Cerebellar nuclear complex (tissue), 1 donor: ENCODE results near the gene DNAAF8.

Experiments used
- DNase-seq, 2 experiments: peaks; one replicate each; lab custom pipeline; 2025; lab: John Stamatoyannopoulos, UW

Gene DNAAF8

GRCh38 chr16:4695473-4696171 is 38.7 kb upstream of the DNAAF8 start:
- DNase-seq = no peak

DNA sequence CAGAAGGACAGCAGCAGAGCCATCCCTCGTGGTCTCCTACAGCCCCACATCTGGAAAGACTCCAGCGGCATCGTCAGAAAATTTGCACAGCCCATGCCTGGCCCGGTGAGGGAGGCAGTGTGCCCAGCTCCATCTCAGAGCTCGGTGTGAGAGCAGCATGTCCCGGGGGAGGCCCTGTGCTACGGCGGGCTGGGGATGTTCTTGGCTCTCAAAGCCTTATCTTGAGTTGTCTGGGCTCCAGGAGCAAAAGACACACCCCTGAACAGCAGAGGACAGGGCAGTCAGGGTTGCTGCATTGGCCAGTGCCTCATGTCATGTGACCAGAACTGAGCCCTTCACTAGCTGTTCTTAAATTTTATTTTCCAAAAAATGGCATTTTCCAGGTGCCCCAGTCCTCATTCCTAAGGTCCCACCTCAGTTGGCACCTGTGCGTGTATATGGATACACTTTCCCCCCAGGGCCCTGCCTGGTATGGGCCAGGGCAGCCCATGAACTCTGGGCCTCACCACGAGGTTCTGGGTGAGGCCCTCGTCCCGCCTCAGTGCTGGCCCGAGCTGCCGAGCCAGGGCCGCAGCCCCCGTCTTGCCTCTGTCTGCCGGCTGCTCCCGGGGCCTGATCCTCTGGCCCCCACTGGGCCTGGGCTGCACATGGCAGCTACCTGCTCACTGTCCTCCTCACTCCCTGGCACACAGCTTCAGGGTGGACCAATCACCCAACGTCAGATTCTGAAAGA is 38.0 kb upstream of the DNAAF8 start:
- DNase-seq = no peak

DNA sequence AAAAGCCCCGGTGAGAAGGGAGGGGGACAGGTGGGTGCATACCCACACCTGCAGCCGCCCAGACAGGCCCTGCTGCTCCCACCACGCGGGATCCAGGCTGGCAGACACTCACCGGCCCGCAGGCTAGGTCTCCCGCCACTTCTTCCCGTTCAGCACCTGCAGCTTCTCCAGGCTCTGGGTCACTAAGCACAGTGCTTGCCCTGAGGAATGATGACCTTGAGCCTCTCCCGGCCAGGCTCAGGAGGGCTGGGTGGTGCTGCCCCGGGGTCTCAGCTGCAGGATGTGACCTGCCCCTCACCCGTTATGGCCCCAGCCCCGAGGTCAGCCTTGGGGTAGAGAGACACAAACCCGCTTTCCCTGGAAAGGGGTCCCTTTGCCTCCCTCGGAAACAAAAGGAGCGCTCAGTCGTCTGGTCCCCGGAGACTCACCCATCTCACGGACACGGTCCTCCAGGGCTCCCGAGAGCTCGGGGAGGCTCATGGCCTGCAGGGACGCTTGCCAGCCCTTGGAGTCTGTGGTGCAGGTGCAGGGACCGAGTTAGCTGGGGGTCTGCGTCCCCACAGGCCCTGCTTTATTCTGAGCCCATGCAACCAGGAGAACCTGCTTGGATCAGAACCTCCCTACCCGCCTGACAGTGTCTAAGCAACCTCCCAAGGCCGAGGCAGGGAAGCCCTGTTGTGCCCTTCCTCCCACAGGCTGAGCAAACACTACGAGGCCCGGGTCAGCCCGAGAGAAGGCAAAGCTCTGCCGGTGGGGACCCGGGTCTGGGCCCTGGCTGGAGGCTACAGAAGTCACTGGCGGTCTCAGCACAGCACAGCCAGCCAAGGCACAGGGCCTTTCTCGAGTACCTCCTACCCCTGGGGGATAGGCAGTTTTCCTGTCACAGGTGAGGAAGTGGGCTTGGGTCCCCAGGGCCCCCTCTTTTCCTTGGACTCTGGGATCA is 37.2 kb upstream of the DNAAF8 start:
- DNase-seq = no peak

GRCh38 chr16:4697848-4698291 is 36.5 kb upstream of the DNAAF8 start:
- no peak for DNase-seq

GRCh38 chr16:4698321-4699045 is 35.9 kb upstream of the DNAAF8 start:
- DNase-seq = no peak

- no peak for DNase-seq
These were observed 35.2 kb upstream of the DNAAF8 start for GRCh38 chr16:4699046-4699556.

DNA sequence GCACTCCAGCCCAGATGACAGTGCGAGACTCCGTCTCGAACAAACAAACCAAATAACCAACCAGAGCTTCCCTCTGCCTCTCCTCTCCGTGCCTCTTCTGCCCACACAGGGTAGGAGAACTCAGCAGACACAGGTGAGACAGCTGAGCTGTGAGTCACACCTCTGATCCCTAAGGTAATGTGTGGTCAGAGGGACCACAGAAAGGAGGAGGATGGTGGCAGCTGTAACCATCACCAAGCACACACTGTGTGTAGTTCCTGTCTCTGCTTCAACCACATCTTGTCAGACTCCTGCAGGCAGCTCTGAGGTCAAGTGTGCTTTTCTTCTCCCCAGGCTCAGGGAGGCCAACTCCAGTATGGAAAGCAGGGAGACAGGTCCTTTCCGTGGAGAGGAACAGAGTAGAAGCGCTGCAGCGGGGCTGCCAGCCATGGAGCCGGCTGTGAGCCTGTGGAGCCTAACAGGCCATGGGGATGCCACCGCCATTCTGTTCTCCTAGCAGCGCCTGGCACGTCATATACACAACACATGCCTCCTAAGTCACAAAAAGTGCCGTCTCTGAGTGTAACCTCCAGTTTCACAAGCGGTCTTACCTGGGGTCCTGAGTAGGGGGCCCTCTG is 33.8 kb upstream of the DNAAF8 start:
- DNase-seq = no peak

GRCh38 chr16:4700997-4701743 is 33.2 kb upstream of the DNAAF8 start:
- no peak for DNase-seq

- no peak for DNase-seq
These were observed 32.4 kb upstream of the DNAAF8 start for GRCh38 chr16:4701791-4702465.

- DNase-seq = no peak
These were observed 31.9 kb upstream of the DNAAF8 start for GRCh38 chr16:4702466-4702808.

DNA sequence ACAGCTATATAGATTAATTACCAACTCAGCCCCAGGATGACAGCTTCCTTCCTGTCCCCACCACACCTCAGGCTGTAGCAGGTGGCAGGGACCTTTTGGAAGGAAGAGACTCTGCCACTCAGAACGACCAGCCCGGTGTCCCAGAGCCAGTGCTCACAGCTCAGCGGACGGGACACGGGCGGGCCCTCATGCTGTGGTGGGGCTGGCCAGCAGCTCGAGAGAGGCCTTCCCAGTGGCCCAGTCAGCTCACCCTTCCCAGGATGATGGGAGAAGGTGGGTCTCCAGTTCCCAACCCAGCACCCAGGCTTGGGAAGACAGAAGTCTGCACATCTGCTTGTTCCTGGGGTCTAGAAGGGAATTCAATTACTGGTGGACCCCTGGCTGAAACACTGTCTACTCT is 30.4 kb upstream of the DNAAF8 start:
- no peak for DNase-seq

DNA sequence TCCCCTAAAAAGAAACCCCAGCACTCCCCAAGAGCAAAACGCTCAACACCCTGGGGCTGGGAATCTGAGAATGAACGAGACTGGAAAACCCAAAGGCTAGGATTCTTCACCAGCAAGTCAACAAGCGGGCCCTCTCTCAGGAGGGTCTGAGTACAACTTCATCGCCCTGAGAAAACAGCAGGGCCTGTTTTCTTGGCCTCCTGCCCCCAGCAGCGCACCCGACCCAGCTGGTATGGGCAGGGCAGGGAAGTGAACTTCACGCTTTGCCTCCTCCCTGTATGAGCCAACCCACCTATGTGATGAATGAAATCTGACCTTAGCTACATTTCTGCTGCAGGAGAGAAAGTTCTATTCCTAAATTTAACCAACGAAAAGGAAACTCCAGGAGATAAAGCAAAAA is 29.8 kb upstream of the DNAAF8 start:
- DNase-seq = no peak

DNA sequence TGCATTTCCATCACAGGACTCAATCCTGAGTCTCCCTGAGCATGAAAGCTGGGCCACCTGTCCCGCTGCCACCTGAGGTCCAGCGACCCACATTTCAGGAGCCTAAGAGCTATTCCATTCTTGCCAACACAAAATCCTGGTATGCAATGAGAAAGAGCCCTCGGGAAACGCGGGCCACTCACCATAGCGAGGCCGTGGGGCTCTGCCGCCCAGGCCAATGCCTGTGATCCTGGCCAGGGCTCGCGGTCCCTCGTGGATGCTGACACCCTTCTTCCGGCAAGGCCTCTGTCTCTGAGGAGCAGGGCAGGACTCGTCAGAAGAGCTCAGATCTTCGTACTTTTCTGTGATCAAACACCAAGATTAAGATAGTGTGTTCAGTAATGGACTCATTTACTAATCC is 29.4 kb upstream of the DNAAF8 start:
- DNase-seq = no peak

DNA sequence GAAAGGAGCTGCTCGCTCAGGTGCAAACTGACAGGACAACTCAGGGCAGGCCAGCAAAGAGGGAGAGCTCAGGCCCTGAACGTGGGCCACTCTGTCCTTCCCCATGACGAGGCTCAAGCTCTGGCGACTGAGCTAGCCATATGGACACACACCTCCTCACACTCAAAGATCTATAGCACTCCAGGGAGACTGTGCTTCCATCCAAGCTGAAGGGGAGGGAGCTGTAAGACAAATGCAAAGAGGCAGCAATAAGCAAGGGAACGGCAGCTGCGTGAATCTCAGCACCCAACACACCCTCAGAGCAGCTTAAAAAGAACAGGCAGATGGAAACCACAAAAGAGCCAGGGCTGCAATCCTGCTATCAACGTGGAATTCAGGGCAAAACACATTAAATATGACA is 27.5 kb upstream of the DNAAF8 start:
- DNase-seq = no peak

- DNase-seq = no peak
These were observed 24.9 kb upstream of the DNAAF8 start for GRCh38 chr16:4709481-4709880.

DNA sequence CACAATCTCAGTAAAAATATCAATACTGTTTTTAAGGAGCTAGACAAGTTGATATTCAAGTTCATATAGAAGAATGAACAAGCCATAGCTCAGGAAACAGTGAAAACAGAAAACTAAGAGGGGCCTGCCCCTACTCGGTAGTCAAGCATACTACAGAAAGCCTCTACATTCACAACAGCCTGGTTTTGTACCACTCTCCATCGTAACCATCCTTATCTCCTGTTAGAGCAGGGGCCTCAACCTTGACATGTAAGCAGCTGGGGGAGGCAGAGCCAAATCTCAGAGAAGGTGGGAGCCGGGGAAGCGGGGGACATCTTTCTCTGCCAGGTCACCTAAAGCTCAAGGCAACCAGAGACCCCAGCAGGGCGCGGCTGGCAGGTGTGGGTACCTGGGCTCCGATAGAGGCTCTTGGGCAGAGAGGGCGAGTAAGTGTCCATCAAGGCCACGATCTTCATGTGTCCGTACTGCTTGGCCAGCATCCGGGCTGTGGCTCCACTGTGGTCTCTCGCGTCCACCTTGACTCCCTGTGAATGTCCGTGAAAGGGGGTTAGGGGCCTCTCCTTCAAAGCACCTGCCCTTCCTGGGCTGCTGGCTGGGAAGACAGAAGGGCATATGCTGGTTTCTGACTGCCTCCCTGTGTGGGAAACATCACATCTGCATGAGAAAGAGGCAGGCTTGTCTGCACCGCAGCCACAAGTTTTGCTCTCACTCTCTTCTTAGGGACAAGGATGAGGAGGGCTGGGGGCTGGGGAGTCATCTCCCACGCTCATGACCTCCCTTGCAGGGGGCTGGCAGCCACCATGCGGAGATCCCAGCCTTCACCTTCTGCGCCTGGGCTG is 20.5 kb upstream of the DNAAF8 start:
- DNase-seq = no peak

GRCh38 chr16:4714996-4715395 is 19.3 kb upstream of the DNAAF8 start:
- no peak for DNase-seq

DNA sequence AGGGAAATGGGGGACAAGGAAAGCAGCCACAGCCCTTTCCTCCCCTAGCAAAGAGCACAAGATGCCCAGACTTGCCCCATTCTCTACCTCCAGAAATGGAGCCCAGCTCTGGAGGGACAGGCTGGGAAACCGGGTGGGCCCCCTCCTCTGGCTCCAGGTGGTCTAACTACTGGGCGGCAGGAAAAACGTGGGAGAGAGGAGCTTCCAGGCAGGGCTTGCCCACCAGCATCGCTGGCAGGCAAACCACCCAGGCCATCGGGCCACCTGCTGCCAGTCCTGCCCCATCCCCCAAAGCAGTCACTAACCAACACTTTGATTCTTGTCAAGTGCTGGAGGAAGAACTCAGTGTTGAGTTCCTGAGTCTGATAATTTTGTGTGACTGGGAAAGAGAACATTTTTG is 15.9 kb upstream of the DNAAF8 start:
- no peak for DNase-seq
